ENCODE measurements around the gene SLC45A3. TPM values are rescaled to one million over a fixed set of nuclear protein-coding genes. Genes with fewer than 3 reads are reported as not detected.

The SLC45A3 gene
- total RNA-seq, 1 experiment from 2014 or later = 12.3 TPM

- Histone ChIP-seq H3K79me2 (ENCODE audit: insufficient read depth, low read length) (peaks cover 12% of the 10 kb centered on the region), H4K20me1 (ENCODE audit: insufficient read depth) (peaks cover 10% of the 10 kb centered on the region; the same call in 1 of the 2 replicates), H3K4me3 (replicated peaks in 1 of 2; ENCODE audit: low read depth in 1 of 2, low read length in 2 of 2) (no peak overlapping the region), H3K9me2 (ENCODE audit: insufficient read depth) (no peaks in the 10 kb centered on the region), H3K27me3 (ENCODE audit: insufficient read depth, low read length) (no peaks in the 10 kb centered on the region), H3K36me3 (ENCODE audit: control insufficient read depth in 1 of 2, insufficient read depth in 2 of 2, low read length in 2 of 2) (peaks cover 51 to 64% of the 10 kb centered on the region in 2 experiments), H2AFZ (ENCODE audit: low read depth, low read length, poor library complexity, severe bottlenecking) (no peak overlapping the region), H3K4me1 (ENCODE audit: control insufficient read depth in 1 of 2, insufficient read depth in 2 of 2, low read length in 2 of 2) (no peaks in the 10 kb centered on the region), H3K9me3 (ENCODE audit: control insufficient read depth in 1 of 2, insufficient read depth in 1 of 2, low read depth in 1 of 2, low read length in 2 of 2) (no peaks in the 10 kb centered on the region), H3K4me2 (ENCODE audit: low read length) (no peak overlapping the region), H3K27ac (ENCODE audit: low read depth, low read length) (no peak overlapping the region), H3K9ac (ENCODE audit: low read length) (no peak overlapping the region)
- intact Hi-C loops (cut with micrococcal nuclease) = no loop called here
- ChIA-PET RAD21 (ENCODE audit: low non-redundant PET in 1 of 2, low total read pairs in 2 of 2, uncharacterized antibody in 2 of 2, unreplicated experiment in 2 of 2) (no interaction called here), CTCF (no interaction called here), POLR2A (no interaction called here)
- DNase-seq (ENCODE audit: low read depth, low spot score) (no peak), ATAC-seq (no peak)
- no TSS peak for BruUV-seq (replicated peaks)
- TF ChIP-seq ZFX (IDR thresholded peaks at IDR 0.05) = no peak
Measured at GRCh38 chr1:205719015-205719414, 38.7 kb upstream of the SLC45A3 start.

GRCh38 chr1:205716371-205717132 lies 36.2 kb upstream of the SLC45A3 start:
- Histone ChIP-seq H2AFZ (ENCODE audit: low read depth, low read length, poor library complexity, severe bottlenecking) (no peak overlapping the region), H3K9me2 (ENCODE audit: insufficient read depth) (no peaks in the 10 kb centered on the region), H3K4me3 (replicated peaks in 1 of 2; ENCODE audit: low read depth in 1 of 2, low read length in 2 of 2) (no peak overlapping the region), H3K4me2 (ENCODE audit: low read length) (no peak overlapping the region), H3K79me2 (ENCODE audit: insufficient read depth, low read length) (no peaks in the 10 kb centered on the region; the same call in 1 of the 2 replicates), H3K27me3 (ENCODE audit: insufficient read depth, low read length) (no peaks in the 10 kb centered on the region), H3K9ac (ENCODE audit: low read length) (no peak overlapping the region), H4K20me1 (ENCODE audit: insufficient read depth) (peaks cover 10% of the 10 kb centered on the region; the same call in 1 of the 2 replicates), H3K27ac (ENCODE audit: low read depth, low read length) (no peak overlapping the region), H3K9me3 (ENCODE audit: control insufficient read depth in 1 of 2, insufficient read depth in 1 of 2, low read depth in 1 of 2, low read length in 2 of 2) (no peaks in the 10 kb centered on the region), H3K36me3 (ENCODE audit: control insufficient read depth in 1 of 2, insufficient read depth in 2 of 2, low read length in 2 of 2) (peaks cover 51 to 53% of the 10 kb centered on the region in 2 experiments), H3K4me1 (ENCODE audit: control insufficient read depth in 1 of 2, insufficient read depth in 2 of 2, low read length in 2 of 2) (no peaks in the 10 kb centered on the region)
- intact Hi-C loops (cut with micrococcal nuclease) = no loop called here
- no TSS peak for BruUV-seq (replicated peaks)
- CTCF ChIA-PET = no interaction called here
- ATAC-seq (no peak), DNase-seq (ENCODE audit: low read depth, low spot score) (no peak)
- TF ChIP-seq POLR2AphosphoS5 (IDR thresholded peaks at IDR 0.05; ENCODE audit: low read depth, low read length) (no peak), JUND (IDR thresholded peaks at IDR 0.05) (no peak), ZFX (IDR thresholded peaks at IDR 0.05) (no peak), CTCF (IDR thresholded peaks at IDR 0.05 in 2 of 3, conservative IDR thresholded peaks at IDR 0.05 in 1 of 3; ENCODE audit: borderline replicate concordance in 1 of 3, insufficient read depth in 1 of 3, low read depth in 2 of 3, low read length in 2 of 3) (no peak), FOSL1 (IDR thresholded peaks at IDR 0.05; ENCODE audit: low read depth) (no peak), EGR1 (IDR thresholded peaks at IDR 0.05; ENCODE audit: low read depth) (no peak), EZH2 (IDR thresholded peaks at IDR 0.05) (no peak), CBX3 (IDR thresholded peaks at IDR 0.05; ENCODE audit: low read depth) (no peak), SRF (IDR thresholded peaks at IDR 0.05; ENCODE audit: low read depth) (no peak), CEBPB (IDR thresholded peaks at IDR 0.05; ENCODE audit: low read depth) (no peak), SIN3A (IDR thresholded peaks at IDR 0.05; ENCODE audit: low read depth) (no peak)
- RAD21 ChIA-PET (ENCODE audit: low non-redundant PET in 1 of 2, low total read pairs in 2 of 2, uncharacterized antibody in 2 of 2, unreplicated experiment in 2 of 2) = no interaction called here
- POLR2A ChIA-PET = no interaction called here
